Kidney (tissue), 14 donors: ENCODE measurements around the gene LRP1. TPM values are rescaled to one million over a fixed set of nuclear protein-coding genes. Genes with fewer than 3 reads are reported as not detected.

ENCODE experiments used
- DNase-seq, 5 donors: peaks; one replicate each; pipeline ENCODE4 v3.0.0-alpha.2; 2013 to 2020
- FAIRE-seq: peaks from 2 replicates; lab custom pipeline; 2012; peaks lifted over from hg19 to GRCh38; lab: Jason Lieb, UNC
- H3K27ac ChIP-seq, 2 donors: one replicate each; pipeline ENCODE4 v1.7.0; 2013; ENCODE audit warnings: low read depth in 2 of 2, low read length in 2 of 2, inconsistent platforms in 1 of 2
- H3K27me3 ChIP-seq: one replicate; pipeline ENCODE4 v1.7.1; 2013; ENCODE audit warnings: low read length, inconsistent platforms; ENCODE audit not compliant: control insufficient read depth, insufficient read depth
- H3K36me3 ChIP-seq, 3 donors: one replicate each; pipeline versions ENCODE4 v1.7.0 to v1.7.1; 2013; ENCODE audit warnings: low read length in 3 of 3, control low read depth in 1 of 3, inconsistent platforms in 1 of 3; ENCODE audit not compliant: insufficient read depth in 3 of 3, control insufficient read depth in 2 of 3
- H3K4me1 ChIP-seq, 3 donors: one replicate each; pipeline versions ENCODE4 v1.7.0 to v1.7.1; 2013; ENCODE audit warnings: low read length in 3 of 3, inconsistent platforms in 1 of 3, low read depth in 1 of 3; ENCODE audit not compliant: control insufficient read depth in 2 of 3, insufficient read depth in 2 of 3
- H3K4me3 ChIP-seq, 3 donors: one replicate each; pipeline versions ENCODE4 v1.7.0 to v1.8.1; 2013; ENCODE audit warnings: low read length in 3 of 3, control low read depth in 1 of 3, inconsistent platforms in 1 of 3
- H3K9ac ChIP-seq, 3 donors: one replicate each; pipeline versions ENCODE4 v1.7.0 to v1.7.1; 2013; ENCODE audit warnings: low read length in 3 of 3, control low read depth in 1 of 3, inconsistent platforms in 1 of 3
- H3K9me3 ChIP-seq, 3 donors: one replicate each; pipeline versions ENCODE4 v1.7.0 to v1.7.1; 2013; ENCODE audit warnings: low read length in 3 of 3, control low read depth in 1 of 3, inconsistent platforms in 1 of 3; ENCODE audit not compliant: control insufficient read depth in 2 of 3, insufficient read depth in 1 of 3
- intact Hi-C: fragments of 100-400 bp; cut with DNase I; formaldehyde crosslinking; loops from one replicate; pipeline ENCODE4 v1.11.1; 2022
- polyA plus RNA-seq: library from polyadenylated mRNA; stranded (reverse); fragments of 350-450 nt; fragmentation: Illumina TruSeq; extraction: RNeasy Lipid Tissue Mini Kit (QIAGEN cat#74804); gene quantifications from one replicate; pipeline ENCODE4 v1.2.3, GENCODE V29; 2014; ENCODE audit warnings: low read depth, low replicate concordance; ENCODE audit not compliant: insufficient read depth
- total RNA-seq: library from RNA; stranded (reverse); fragmentation: NEBNext Ultra II Directional; extraction: Animal tissue kit (Norgen Biotek cat#: 25700); gene quantifications from one replicate; pipeline ENCODE4 v1.2.1, GENCODE V29; 2021
- TF ChIP-seq, protein P1 (sequence below): IDR thresholded peaks from 3 replicates; pipeline ENCODE4 v1.5.1; 2012; ENCODE audit warnings: mild to moderate bottlenecking, moderate library complexity, borderline replicate concordance; ENCODE audit not compliant: insufficient read depth; ENCODE audit errors: extremely low read depth
- donor health status: control.
- donor health status: control.
- donor health status: control.
- donor health status: control.
- donor health status: control.
- donor health status: DM: yes; HTN: yes; CAD: no.
- donor health status: Normal renal cell carcinoma (clear cell type).

Gene LRP1
- total and polyA plus RNA-seq, 2 donors from 2014 or later = 18.7 to 121 TPM

DNA sequence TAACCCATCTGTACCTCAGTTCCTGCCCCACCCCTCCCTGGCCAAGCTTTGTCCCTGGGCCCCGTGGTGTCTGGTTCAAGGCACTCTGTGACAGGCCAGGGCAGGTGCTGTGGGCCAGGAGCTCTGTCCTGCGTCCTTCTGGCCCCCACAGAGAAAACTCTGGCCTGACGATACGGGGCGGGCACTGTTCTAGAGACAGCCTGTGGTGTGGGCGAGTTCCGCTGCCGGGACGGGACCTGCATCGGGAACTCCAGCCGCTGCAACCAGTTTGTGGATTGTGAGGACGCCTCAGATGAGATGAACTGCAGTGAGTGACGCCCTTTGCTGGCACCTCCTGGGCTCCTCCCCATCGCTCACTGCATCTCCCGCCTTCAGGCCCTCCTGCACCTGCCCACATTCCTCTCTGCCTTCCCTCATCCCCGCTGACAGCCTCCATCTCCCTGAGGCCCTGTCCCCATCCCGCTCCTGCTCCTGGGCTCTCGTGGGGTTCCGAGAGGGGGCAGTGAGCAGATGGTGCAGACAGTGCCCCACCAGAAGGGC is 65.5 kb downstream of the LRP1 start:
- Histone ChIP-seq H3K27me3 (no peaks in the 10 kb centered on the region), H3K36me3 (peaks cover 8 to 33% (median 19%) of the 10 kb centered on the region in 3 donors), H3K9me3 (peaks cover 0 to 2% (median 0%) of the 10 kb centered on the region in 3 donors), H3K4me3 (no peak overlapping the region), H3K9ac (no peak overlapping the region), H3K27ac (no peak overlapping the region), H3K4me1 (no peaks in the 10 kb centered on the region)
- intact Hi-C loops = no loop called here
- TF ChIP-seq, protein P1, sequence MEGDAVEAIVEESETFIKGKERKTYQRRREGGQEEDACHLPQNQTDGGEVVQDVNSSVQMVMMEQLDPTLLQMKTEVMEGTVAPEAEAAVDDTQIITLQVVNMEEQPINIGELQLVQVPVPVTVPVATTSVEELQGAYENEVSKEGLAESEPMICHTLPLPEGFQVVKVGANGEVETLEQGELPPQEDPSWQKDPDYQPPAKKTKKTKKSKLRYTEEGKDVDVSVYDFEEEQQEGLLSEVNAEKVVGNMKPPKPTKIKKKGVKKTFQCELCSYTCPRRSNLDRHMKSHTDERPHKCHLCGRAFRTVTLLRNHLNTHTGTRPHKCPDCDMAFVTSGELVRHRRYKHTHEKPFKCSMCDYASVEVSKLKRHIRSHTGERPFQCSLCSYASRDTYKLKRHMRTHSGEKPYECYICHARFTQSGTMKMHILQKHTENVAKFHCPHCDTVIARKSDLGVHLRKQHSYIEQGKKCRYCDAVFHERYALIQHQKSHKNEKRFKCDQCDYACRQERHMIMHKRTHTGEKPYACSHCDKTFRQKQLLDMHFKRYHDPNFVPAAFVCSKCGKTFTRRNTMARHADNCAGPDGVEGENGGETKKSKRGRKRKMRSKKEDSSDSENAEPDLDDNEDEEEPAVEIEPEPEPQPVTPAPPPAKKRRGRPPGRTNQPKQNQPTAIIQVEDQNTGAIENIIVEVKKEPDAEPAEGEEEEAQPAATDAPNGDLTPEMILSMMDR = no peak
- no peak for FAIRE-seq
- DNase-seq = no peak

- no peak overlapping the region for H3K4me3 ChIP-seq
- intact Hi-C loops = no loop called here
- H3K36me3 ChIP-seq = peaks cover 8 to 29% (median 18%) of the 10 kb centered on the region in 3 donors
- TF ChIP-seq, protein P1 = no peak
- no peak overlapping the region for H3K27ac ChIP-seq
- DNase-seq = no peak
- no peaks in the 10 kb centered on the region for H3K4me1 ChIP-seq
- H3K27me3 ChIP-seq = no peaks in the 10 kb centered on the region
- H3K9ac ChIP-seq = no peak overlapping the region
- peaks cover 0 to 2% (median 0%) of the 10 kb centered on the region in 3 donors for H3K9me3 ChIP-seq
- no peak for FAIRE-seq
Measured at GRCh38 chr12:57194253-57194652, 66.0 kb downstream of the LRP1 start.

DNA sequence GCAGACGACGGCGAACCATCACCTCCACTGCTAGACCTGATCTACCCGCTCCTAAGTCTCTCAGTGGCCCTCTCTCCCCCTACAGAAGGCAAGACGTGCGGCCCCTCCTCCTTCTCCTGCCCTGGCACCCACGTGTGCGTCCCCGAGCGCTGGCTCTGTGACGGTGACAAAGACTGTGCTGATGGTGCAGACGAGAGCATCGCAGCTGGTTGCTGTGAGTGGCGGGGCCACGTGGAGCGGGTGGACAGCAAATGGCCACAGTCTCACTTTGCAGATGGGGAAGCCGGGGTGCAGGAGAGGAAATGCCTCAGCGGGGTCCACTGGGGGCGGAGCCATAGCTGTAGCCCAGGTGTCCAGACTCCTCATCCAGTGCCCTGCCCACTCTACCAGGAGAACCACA is 66.9 kb downstream of the LRP1 start:
- Histone ChIP-seq H3K27ac (no peak overlapping the region), H3K4me1 (no peaks in the 10 kb centered on the region), H3K36me3 (peaks cover 8 to 29% (median 18%) of the 10 kb centered on the region in 3 donors), H3K4me3 (no peak overlapping the region), H3K27me3 (no peaks in the 10 kb centered on the region), H3K9ac (no peak overlapping the region), H3K9me3 (peaks cover 0 to 2% (median 0%) of the 10 kb centered on the region in 3 donors)
- TF ChIP-seq, protein P1 = no peak
- DNase-seq (no peak), FAIRE-seq (no peak)
- intact Hi-C loops = no loop called here
